IMR-90 (cell line): ENCODE data around the gene SCGB3A2. TPM values are rescaled to one million over a fixed set of nuclear protein-coding genes. Genes with fewer than 3 reads are reported as not detected.

Experiments used
- ATAC-seq: fragments of 200-7000 bp; cut with Tn5 transposase; 2 replicates; pipeline ENCODE4 v1.9.1; 2020; ENCODE audit warnings: low read depth, mild to moderate bottlenecking, moderate library complexity
- BruUV-seq: library from RNA; stranded (reverse); fragments of 400-500 nt; replicated peaks from 2 replicates; lab custom pipeline; 2021; lab: Mats Ljungman, UMichigan
- CTCF ChIA-PET: fragments of 300-600 bp; formaldehyde crosslinking; extraction: SDS; loops from one replicate; lab custom pipeline; 2021; ENCODE audit warnings: antibody characterized with exemption; lab: Yijun Ruan, JAX
- POLR2A ChIA-PET: fragments of 300-600 bp; sonication (Branson Sonifier 250); formaldehyde crosslinking; loops from one replicate; lab custom pipeline; 2022; ENCODE audit warnings: antibody characterized with exemption; ENCODE audit not compliant: unreplicated experiment; lab: Charles Lee
- DNase-seq: peaks from one replicate; pipeline ENCODE4 v3.0.0; 2013
- H2AFZ ChIP-seq: replicated peaks from 2 replicates; pipeline ENCODE3; 2013; ENCODE audit warnings: low read length, mild to moderate bottlenecking; ENCODE audit not compliant: poor library complexity
- H2AK5ac ChIP-seq: 2 replicates; pipeline ENCODE4 v1.6.1; 2013; ENCODE audit warnings: low read depth, low read length, inconsistent platforms
- H2AK9ac ChIP-seq: replicated peaks from 2 replicates; pipeline ENCODE3; 2013; ENCODE audit warnings: mild to moderate bottlenecking, low read depth, low read length, moderate library complexity; ENCODE audit not compliant: poor library complexity
- H2BK120ac ChIP-seq: 2 replicates; pipeline ENCODE4 v1.6.1; 2013; ENCODE audit warnings: low read depth, low read length, inconsistent platforms
- H2BK15ac ChIP-seq: 3 replicates; pipeline ENCODE4 v1.6.1; 2013; ENCODE audit warnings: low read depth, low read length, inconsistent platforms
- H2BK20ac ChIP-seq: 2 replicates; pipeline ENCODE4 v1.6.1; 2013; ENCODE audit warnings: low read depth, mild to moderate bottlenecking, inconsistent platforms, low read length, moderate library complexity
- H2BK5ac ChIP-seq: 2 replicates; pipeline ENCODE4 v1.6.1; 2013; ENCODE audit warnings: mild to moderate bottlenecking, low read depth, low read length, inconsistent platforms; ENCODE audit not compliant: poor library complexity, severe bottlenecking
- H3K14ac ChIP-seq: replicated peaks from 2 replicates; pipeline ENCODE4 v1.6.1; 2013; ENCODE audit warnings: low read depth, low read length, inconsistent platforms
- H3K18ac ChIP-seq: 2 replicates; pipeline ENCODE4 v1.6.1; 2013; ENCODE audit warnings: low read depth, low read length, control low read depth
- H3K23ac ChIP-seq: 2 replicates; pipeline ENCODE4 v1.6.1; 2013; ENCODE audit warnings: low read depth, low read length, inconsistent platforms
- H3K27ac ChIP-seq: 2 replicates; pipeline ENCODE4 v1.5.1; 2013; ENCODE audit warnings: mild to moderate bottlenecking, control low read depth, low read length; ENCODE audit not compliant: insufficient read depth
- H3K27me3 ChIP-seq: 2 replicates; pipeline ENCODE4 v1.6.1; 2013; ENCODE audit warnings: low read length; ENCODE audit not compliant: control insufficient read depth, insufficient read depth
- H3K36me3 ChIP-seq: 2 replicates; pipeline ENCODE4 v1.6.1; 2013; ENCODE audit warnings: low read length, mixed read lengths; ENCODE audit not compliant: control insufficient read depth, insufficient read depth
- H3K4ac ChIP-seq: 2 replicates; pipeline ENCODE4 v1.6.1; 2013; ENCODE audit warnings: low read depth, low read length, inconsistent platforms
- H3K4me1 ChIP-seq: 2 replicates; pipeline ENCODE4 v1.6.1; 2013; ENCODE audit warnings: low read length, mixed read lengths; ENCODE audit not compliant: control insufficient read depth, insufficient read depth
- H3K4me2 ChIP-seq: 2 replicates; pipeline ENCODE4 v1.6.1; 2013; ENCODE audit warnings: low read depth, mild to moderate bottlenecking, control low read depth, low read length, moderate library complexity
- H3K4me3 ChIP-seq: 2 replicates; pipeline ENCODE4 v1.5.1; 2013; ENCODE audit warnings: low read depth, mild to moderate bottlenecking, control low read depth, low read length, moderate library complexity; ENCODE audit not compliant: insufficient read depth
- H3K56ac ChIP-seq: 2 replicates; pipeline ENCODE4 v1.6.1; 2013; ENCODE audit warnings: low read length, inconsistent platforms; ENCODE audit not compliant: insufficient read depth; ENCODE audit errors: extremely low read depth
- H3K79me1 ChIP-seq, 2 experiments: 2 replicates each; pipeline ENCODE4 v1.6.1; 2013; ENCODE audit warnings: low read length in 2 of 2, inconsistent platforms in 1 of 2, low read depth in 1 of 2
- H3K9ac ChIP-seq: 2 replicates; pipeline ENCODE4 v1.6.1; 2013; ENCODE audit warnings: low read depth, low read length, control low read depth
- H3K9me1 ChIP-seq: 2 replicates; pipeline ENCODE4 v1.6.1; 2013; ENCODE audit warnings: low read length, inconsistent platforms; ENCODE audit not compliant: insufficient read depth
- H3K9me3 ChIP-seq: 2 replicates; pipeline ENCODE4 v1.6.1; 2013; ENCODE audit warnings: low read length; ENCODE audit not compliant: control insufficient read depth, insufficient read depth
- H4K20me1 ChIP-seq: 2 replicates; pipeline ENCODE4 v1.6.1; 2013; ENCODE audit warnings: low read length, inconsistent platforms; ENCODE audit not compliant: insufficient read depth
- H4K5ac ChIP-seq: 2 replicates; pipeline ENCODE4 v1.6.1; 2013; ENCODE audit warnings: mild to moderate bottlenecking, low read depth, low read length, control low read depth
- H4K8ac ChIP-seq, 2 experiments: 2 replicates each; pipeline ENCODE4 v1.6.1; 2013; ENCODE audit warnings: low read depth in 2 of 2, low read length in 2 of 2, control low read depth in 1 of 2, inconsistent platforms in 1 of 2
- H4K91ac ChIP-seq: 2 replicates; pipeline ENCODE4 v1.6.1; 2013; ENCODE audit warnings: low read depth, low read length, inconsistent platforms; ENCODE audit not compliant: insufficient read depth
- BHLHE40 ChIP-seq: fragments of 150-350 bp; IDR thresholded peaks from 2 replicates; pipeline ENCODE4 v1.6.1; 2016; ENCODE audit warnings: mild to moderate bottlenecking, low read depth, low read length
- CEBPB ChIP-seq: IDR thresholded peaks from 2 replicates; pipeline ENCODE4 v1.6.1; 2012; ENCODE audit warnings: low read depth, low read length, improper control_type of control experiment
- CHD1 ChIP-seq: IDR thresholded peaks from 2 replicates; pipeline ENCODE4 v1.6.1; 2012; ENCODE audit warnings: low read depth, low read length, improper control_type of control experiment
- ELK1 ChIP-seq: fragments of 150-350 bp; IDR thresholded peaks from 2 replicates; pipeline ENCODE4 v1.6.1; 2016; ENCODE audit warnings: low read depth, mild to moderate bottlenecking, low read length, moderate library complexity, borderline replicate concordance
- FOS ChIP-seq: fragments of 150-350 bp; IDR thresholded peaks from 2 replicates; pipeline ENCODE4 v1.6.1; 2016; ENCODE audit warnings: low read depth, low read length
- MAFK ChIP-seq: IDR thresholded peaks from 2 replicates; pipeline ENCODE4 v1.6.1; 2012; ENCODE audit warnings: low read depth, low read length, improper control_type of control experiment
- MAZ ChIP-seq: IDR thresholded peaks from 2 replicates; pipeline ENCODE4 v1.6.1; 2012; ENCODE audit warnings: low read depth, mild to moderate bottlenecking, low read length, improper control_type of control experiment, moderate library complexity, borderline replicate concordance
- MXI1 ChIP-seq: IDR thresholded peaks from 2 replicates; pipeline ENCODE4 v1.6.1; 2012; ENCODE audit warnings: low read depth, mild to moderate bottlenecking, low read length, moderate library complexity, borderline replicate concordance
- NFE2L2 ChIP-seq: fragments of 150-350 bp; IDR thresholded peaks from 2 replicates; pipeline ENCODE4 v1.6.1; 2016; ENCODE audit warnings: low read depth, mild to moderate bottlenecking, low read length
- POLR2A ChIP-seq: IDR thresholded peaks from 2 replicates; pipeline ENCODE4 v1.6.1; 2012; ENCODE audit warnings: mild to moderate bottlenecking, low read depth, low read length
- RAD21 ChIP-seq: IDR thresholded peaks from 2 replicates; pipeline ENCODE4 v1.6.1; 2012; ENCODE audit warnings: low read length, improper control_type of control experiment
- RCOR1 ChIP-seq: IDR thresholded peaks from 2 replicates; pipeline ENCODE4 v1.6.1; 2012; ENCODE audit warnings: mild to moderate bottlenecking, low read length, improper control_type of control experiment; ENCODE audit not compliant: insufficient replicate concordance
- RFX5 ChIP-seq: IDR thresholded peaks from 2 replicates; pipeline ENCODE4 v1.8.0; 2012; ENCODE audit warnings: low read depth, mild to moderate bottlenecking, low read length, moderate library complexity
- USF2 ChIP-seq: fragments of 150-350 bp; IDR thresholded peaks from 2 replicates; pipeline ENCODE4 v1.6.1; 2017; ENCODE audit warnings: mild to moderate bottlenecking, antibody characterized with exemption, low read length, low read depth
- WGBS, 2 experiments: methylation state at CpG; one replicate each; pipeline versions ENCODE4 v1.1.5 to v1.1.7; 2013; ENCODE audit warnings: missing lambda C conversion rate in 2 of 2; ENCODE audit not compliant: insufficient read length in 1 of 2; ENCODE audit errors: extremely low coverage in 2 of 2; 5-methylcytosine and 5-hydroxymethylcytosine counted together
- dilution Hi-C: fragments of 300-500 bp; cut with HindIII; formaldehyde crosslinking; loops from one replicate; pipeline ENCODE4 v1.14.3; 2018; ENCODE audit warnings: low sequenced_read_pairs; ENCODE audit not compliant: unreplicated experiment
- in situ Hi-C: fragments of 300-500 bp; cut with MboI; formaldehyde crosslinking; loops from 3 replicates; pipeline ENCODE4 v1.14.3; 2019; ENCODE audit warnings: low sequenced_read_pairs, inconsistent platforms, mixed read lengths
- intact Hi-C: fragments of 100-400 bp; cut with micrococcal nuclease; formaldehyde crosslinking; loops from 2 replicates; pipeline ENCODE4 v1.10.0; 2022
- polyA plus RNA-seq, 3 experiments: library from polyadenylated mRNA; depleted of rRNA; stranded (reverse); fragments of >200 nt; gene quantifications; 2 replicates each; pipeline ENCODE4 v1.2.3, GENCODE V29; 2012; ENCODE audit warnings: low replicate concordance in 1 of 3
- total RNA-seq: library from RNA; depleted of rRNA; stranded (reverse); fragments of >200 nt; gene quantifications from 2 replicates; pipeline ENCODE4 v1.2.3, GENCODE V29; 2012

The SCGB3A2 gene
- total and polyA plus RNA-seq, 2 of the 4 experiments (the other 2 are of a cell fraction) = not detected

- no peak overlapping the region for H3K23ac ChIP-seq
- no peak overlapping the region for H2BK20ac ChIP-seq
- H3K4me2 ChIP-seq = no peak overlapping the region
- no peak overlapping the region for H3K56ac ChIP-seq
- no peaks in the 10 kb centered on the region for H3K79me1 ChIP-seq
- dilution Hi-C loops (no loop called here), in situ Hi-C loops (no loop called here), intact Hi-C loops (no loop called here)
- no peak overlapping the region for H2AK9ac ChIP-seq
- no peaks in the 10 kb centered on the region for H3K36me3 ChIP-seq
- H2BK15ac ChIP-seq = no peak overlapping the region
- no peak overlapping the region for H3K18ac ChIP-seq
- H3K27me3 ChIP-seq = no peaks in the 10 kb centered on the region
- TF ChIP-seq FOS (no peak), CEBPB (no peak), MAZ (no peak), MAFK (no peak), RFX5 (no peak), USF2 (no peak), CHD1 (no peak), MXI1 (no peak), POLR2A (no peak), NFE2L2 (no peak), ELK1 (no peak), RAD21 (no peak), BHLHE40 (no peak), RCOR1 (no peak)
- H3K4me1 ChIP-seq = no peaks in the 10 kb centered on the region
- no peak overlapping the region for H3K4ac ChIP-seq
- no peak overlapping the region for H3K9ac ChIP-seq
- no peak overlapping the region for H3K14ac ChIP-seq
- no peak overlapping the region for H2AK5ac ChIP-seq
- BruUV-seq = no TSS peak
- no peaks in the 10 kb centered on the region for H3K9me1 ChIP-seq
- no peaks in the 10 kb centered on the region for H4K20me1 ChIP-seq
- no peak overlapping the region for H4K91ac ChIP-seq
- ATAC-seq (no peak), DNase-seq (no peak)
- H2BK120ac ChIP-seq = no peak overlapping the region
- H4K8ac ChIP-seq = no peak overlapping the region
- 60% methylated on average over 1 of the region's 4 CpGs; no CpG with 5 or more reads in 1 of the 2 experiments for WGBS, 2 experiments
- no peak overlapping the region for H4K5ac ChIP-seq
- H3K9me3 ChIP-seq = no peaks in the 10 kb centered on the region
- H3K4me3 ChIP-seq = no peak overlapping the region
- H3K27ac ChIP-seq = no peak overlapping the region
- ChIA-PET POLR2A (no interaction called here), CTCF (interaction anchor here (1.4 kb wide), 1 partner anchor 102 kb away, joined by 4 read pairs; no protein-coding TSS in a partner anchor)
- H2AFZ ChIP-seq = no peak overlapping the region
- H2BK5ac ChIP-seq = no peak overlapping the region
These were observed 46.5 kb downstream of the SCGB3A2 start for GRCh38 chr5:147925020-147925419.
